Measurements from ENCODE around the gene PARP16. TPM values are rescaled to one million over a fixed set of nuclear protein-coding genes. Genes with fewer than 3 reads are reported as not detected.

Gene PARP16
- total RNA-seq, 1 donor from 2014 or later = 2.1 TPM

DNA sequence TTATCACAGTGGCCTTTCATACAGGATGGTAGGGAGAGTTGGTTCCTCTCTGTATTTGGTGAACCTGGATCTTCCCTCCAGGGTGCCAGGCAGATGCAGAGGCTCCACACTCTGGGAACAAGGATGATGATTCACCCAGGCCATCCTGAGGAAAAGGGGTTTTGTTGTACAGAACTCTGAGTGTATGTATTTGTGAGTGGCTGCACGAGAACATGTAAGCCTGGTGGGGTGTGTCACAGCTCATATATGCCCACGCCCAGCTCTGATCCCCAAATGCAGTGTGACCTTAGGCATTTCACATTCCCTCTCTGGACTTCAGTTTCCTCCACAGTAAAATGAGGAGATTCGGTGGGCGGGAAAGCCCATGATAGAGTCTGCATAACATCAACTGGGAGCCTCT lies 63.8 kb downstream of the PARP16 start:
- TF ChIP-seq CTCF (IDR thresholded peaks at IDR 0.05; ENCODE audit: insufficient read depth, low read length, severe bottlenecking) = no peak
- Histone ChIP-seq H3K27me3 (ENCODE audit: control insufficient read depth, insufficient read depth, low read length) (no peaks in the 10 kb centered on the region), H3K4me3 (ENCODE audit: low read depth, low read length) (no peak overlapping the region), H3K36me3 (ENCODE audit: control insufficient read depth, insufficient read depth, low read length) (no peaks in the 10 kb centered on the region)
- DNase-seq (ENCODE audit: low read depth) (peak; percentile 23), FAIRE-seq (no peak)

GRCh38 chr15:65221697-65222096 lies 65.0 kb downstream of the PARP16 start:
- no peaks in the 10 kb centered on the region for H3K27me3 ChIP-seq (ENCODE audit: control insufficient read depth, insufficient read depth, low read length)
- H3K4me3 ChIP-seq (ENCODE audit: low read depth, low read length) = no peak overlapping the region
- DNase-seq (ENCODE audit: low read depth) (no peak), FAIRE-seq (no peak)
- H3K36me3 ChIP-seq (ENCODE audit: control insufficient read depth, insufficient read depth, low read length) = no peaks in the 10 kb centered on the region
- TF ChIP-seq CTCF (IDR thresholded peaks at IDR 0.05; ENCODE audit: insufficient read depth, low read length, severe bottlenecking) = no peak

DNA sequence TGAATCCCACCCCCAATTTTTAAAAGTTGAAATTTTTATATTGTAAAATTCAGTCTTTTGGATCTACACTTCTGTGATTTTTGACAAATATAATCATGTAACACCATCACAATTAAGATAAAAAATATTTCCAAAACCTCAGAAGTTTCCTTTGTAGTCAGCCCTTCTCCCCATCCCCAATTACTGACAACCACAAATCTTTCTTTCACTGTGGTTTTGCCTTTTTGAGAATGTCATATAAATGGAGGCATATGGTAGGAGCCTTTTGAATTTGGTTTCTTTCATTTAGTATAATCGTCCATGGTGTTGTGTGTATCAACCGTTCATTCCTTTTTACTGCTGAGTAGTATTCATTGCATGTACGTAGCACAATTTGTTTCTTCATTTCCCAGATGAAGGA lies 67.5 kb downstream of the PARP16 start:
- Histone ChIP-seq H3K4me3 (ENCODE audit: low read depth, low read length) (no peak overlapping the region), H3K27me3 (ENCODE audit: control insufficient read depth, insufficient read depth, low read length) (no peaks in the 10 kb centered on the region), H3K36me3 (ENCODE audit: control insufficient read depth, insufficient read depth, low read length) (no peaks in the 10 kb centered on the region)
- no peak for FAIRE-seq
- no peak for DNase-seq (ENCODE audit: low read depth)
- TF ChIP-seq CTCF (IDR thresholded peaks at IDR 0.05; ENCODE audit: insufficient read depth, low read length, severe bottlenecking) = no peak

DNA sequence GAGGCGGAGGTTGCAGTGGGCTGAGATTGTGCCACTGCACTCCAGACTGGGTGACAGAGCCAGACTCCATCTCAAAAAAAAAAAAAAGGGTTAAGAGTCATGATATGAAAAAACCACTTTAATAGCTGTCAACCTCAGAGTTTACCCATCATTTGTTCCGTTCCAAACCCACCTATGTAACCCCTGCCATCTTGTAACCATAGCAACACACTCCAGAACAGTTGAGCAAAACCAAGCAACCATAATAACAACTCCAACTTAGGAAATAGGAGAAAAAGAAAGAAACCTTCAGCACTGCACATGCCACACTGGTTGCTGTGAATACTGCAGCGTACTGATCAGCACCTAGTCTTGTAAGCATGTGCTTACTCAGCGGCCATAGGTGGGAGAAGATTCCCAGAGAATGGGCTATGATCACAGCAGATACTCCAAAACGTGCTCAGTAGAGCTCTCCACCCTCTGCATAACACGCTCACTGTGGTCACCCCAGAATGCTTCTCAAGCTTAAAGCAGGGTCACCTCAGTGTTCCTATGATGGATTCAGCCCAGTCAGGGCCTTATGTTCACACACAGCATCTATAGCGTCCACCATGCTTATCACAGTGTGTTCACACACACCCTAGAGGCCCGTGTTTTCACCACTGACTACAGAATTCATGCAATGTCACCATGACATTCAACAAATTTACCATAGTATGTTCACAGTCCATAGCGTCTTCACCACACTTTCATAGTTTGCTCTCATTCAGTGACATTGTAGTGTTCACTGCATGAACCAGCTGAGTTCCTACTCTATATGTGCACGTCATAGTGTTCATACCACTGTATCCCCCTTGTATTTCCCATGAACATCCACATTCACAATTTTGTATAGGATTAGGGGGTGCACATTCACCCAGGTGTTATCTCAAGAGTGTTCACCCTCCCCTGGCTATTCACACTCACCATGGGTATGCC lies 68.9 kb downstream of the PARP16 start:
- DNase-seq (ENCODE audit: low read depth) (no peak), FAIRE-seq (no peak)
- no peak for TF ChIP-seq CTCF (IDR thresholded peaks at IDR 0.05; ENCODE audit: insufficient read depth, low read length, severe bottlenecking)
- no peaks in the 10 kb centered on the region for H3K36me3 ChIP-seq (ENCODE audit: control insufficient read depth, insufficient read depth, low read length)
- H3K27me3 ChIP-seq (ENCODE audit: control insufficient read depth, insufficient read depth, low read length) = no peaks in the 10 kb centered on the region
- no peak overlapping the region for H3K4me3 ChIP-seq (ENCODE audit: low read depth, low read length)

GRCh38 chr15:65215496-65215895 lies 71.2 kb downstream of the PARP16 start:
- H3K36me3 ChIP-seq (ENCODE audit: control insufficient read depth, insufficient read depth, low read length) = no peaks in the 10 kb centered on the region
- TF ChIP-seq CTCF (IDR thresholded peaks at IDR 0.05; ENCODE audit: insufficient read depth, low read length, severe bottlenecking) = no peak
- no peak for FAIRE-seq
- DNase-seq (ENCODE audit: low read depth) = no peak
- no peaks in the 10 kb centered on the region for H3K27me3 ChIP-seq (ENCODE audit: control insufficient read depth, insufficient read depth, low read length)
- H3K4me3 ChIP-seq (ENCODE audit: low read depth, low read length) = no peak overlapping the region
